Measurements from ENCODE around the gene LYZL1.

Gene LYZL1

DNA sequence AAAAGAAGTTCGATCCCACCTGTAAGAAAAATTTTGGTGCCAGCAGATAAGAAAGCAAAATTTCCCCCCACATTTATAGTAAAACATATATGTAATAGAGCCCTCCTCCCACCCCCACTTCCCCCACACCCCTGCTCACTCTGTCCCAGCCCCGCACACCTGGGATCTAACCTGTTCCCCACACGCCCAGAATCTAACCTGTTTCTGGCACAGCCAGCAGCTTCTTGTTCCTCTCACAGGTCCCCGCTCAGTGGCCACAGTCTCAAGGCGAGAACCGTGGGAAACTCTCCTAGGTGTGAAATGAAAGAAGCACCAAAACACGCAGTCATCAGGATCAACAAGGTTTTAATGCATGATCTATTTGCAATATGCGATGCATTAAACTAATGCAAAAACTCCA, 32.8 kb downstream of the LYZL1 start:
- TF ChIP-seq POLR2AphosphoS5 (IDR thresholded peaks at IDR 0.05; ENCODE audit: low read depth): no peak
- TF ChIP-seq REST (IDR thresholded peaks at IDR 0.05; ENCODE audit: insufficient replicate concordance, low read depth): no peak
- no peak for TF ChIP-seq CTCF (IDR thresholded peaks at IDR 0.05; ENCODE audit: insufficient read depth, low read length)
- no peak for TF ChIP-seq SPI1 (IDR thresholded peaks at IDR 0.05; ENCODE audit: borderline replicate concordance, low read depth)
- no peak for TF ChIP-seq GABPA (IDR thresholded peaks at IDR 0.05; ENCODE audit: low read depth)
- H3K27me3 ChIP-seq (ENCODE audit: insufficient read depth, poor library complexity, severe bottlenecking): no peaks in the 10 kb centered on the region
- no peak for DNase-seq (ENCODE audit: low read depth in 1 of 2, low spot score in 1 of 2)
- H3K27ac ChIP-seq (replicated peaks): no peak overlapping the region
- no peak overlapping the region for H3K4me3 ChIP-seq (replicated peaks; ENCODE audit: insufficient read depth, low read length)

- H3K27ac ChIP-seq (replicated peaks): no peak overlapping the region
- no peak overlapping the region for H3K4me3 ChIP-seq (replicated peaks; ENCODE audit: insufficient read depth, low read length)
- DNase-seq (ENCODE audit: low read depth in 1 of 2, low spot score in 1 of 2): no peak
- TF ChIP-seq SPI1 (IDR thresholded peaks at IDR 0.05; ENCODE audit: borderline replicate concordance, low read depth) (no peak), CTCF (IDR thresholded peaks at IDR 0.05; ENCODE audit: insufficient read depth, low read length) (no peak), POLR2AphosphoS5 (IDR thresholded peaks at IDR 0.05; ENCODE audit: low read depth) (no peak), REST (IDR thresholded peaks at IDR 0.05; ENCODE audit: insufficient replicate concordance, low read depth) (no peak)
- no peaks in the 10 kb centered on the region for H3K27me3 ChIP-seq (ENCODE audit: insufficient read depth, poor library complexity, severe bottlenecking)
Measured at GRCh38 chr10:29322918-29323317, 34.0 kb downstream of the LYZL1 start.

GRCh38 chr10:29323367-29323766, 34.5 kb downstream of the LYZL1 start:
- no peak overlapping the region for H3K27ac ChIP-seq (replicated peaks)
- TF ChIP-seq CTCF (IDR thresholded peaks at IDR 0.05; ENCODE audit: insufficient read depth, low read length) (no peak), SPI1 (IDR thresholded peaks at IDR 0.05; ENCODE audit: borderline replicate concordance, low read depth) (no peak), POLR2AphosphoS5 (IDR thresholded peaks at IDR 0.05; ENCODE audit: low read depth) (no peak), REST (IDR thresholded peaks at IDR 0.05; ENCODE audit: insufficient replicate concordance, low read depth) (no peak), GABPA (IDR thresholded peaks at IDR 0.05; ENCODE audit: low read depth) (no peak)
- DNase-seq (ENCODE audit: low read depth in 1 of 2, low spot score in 1 of 2): no peak

More at GRCh38 chr10:29323367-29323766, 34.5 kb downstream of the LYZL1 start:
- H3K4me3 ChIP-seq (replicated peaks; ENCODE audit: insufficient read depth, low read length): no peak overlapping the region
- no peaks in the 10 kb centered on the region for H3K27me3 ChIP-seq (ENCODE audit: insufficient read depth, poor library complexity, severe bottlenecking)

Data from HL-60 (cell line).